PC-9 (cell line): ENCODE data around the gene DEFB119.
"Not testable (repeated sequence)": the region's sequence is repeated elsewhere in the genome, so short reads cannot be mapped to it uniquely, and the experiment has no call there.

ENCODE experiments used
- EZH2 ChIP-seq: fragments of 200-600 bp; sonication (generic); IDR thresholded peaks from 2 replicates; pipeline ENCODE4 v1.8.0; 2017; ENCODE audit warnings: antibody characterized with exemption, low read depth
- TF ChIP-seq, protein P1 (sequence below): fragments of 200-600 bp; sonication (generic); conservative IDR thresholded peaks from 2 replicates; pipeline ENCODE4 v1.6.1; 2017; ENCODE audit warnings: mixed run types, antibody characterized with exemption, mild to moderate bottlenecking, moderate library complexity

DNA sequence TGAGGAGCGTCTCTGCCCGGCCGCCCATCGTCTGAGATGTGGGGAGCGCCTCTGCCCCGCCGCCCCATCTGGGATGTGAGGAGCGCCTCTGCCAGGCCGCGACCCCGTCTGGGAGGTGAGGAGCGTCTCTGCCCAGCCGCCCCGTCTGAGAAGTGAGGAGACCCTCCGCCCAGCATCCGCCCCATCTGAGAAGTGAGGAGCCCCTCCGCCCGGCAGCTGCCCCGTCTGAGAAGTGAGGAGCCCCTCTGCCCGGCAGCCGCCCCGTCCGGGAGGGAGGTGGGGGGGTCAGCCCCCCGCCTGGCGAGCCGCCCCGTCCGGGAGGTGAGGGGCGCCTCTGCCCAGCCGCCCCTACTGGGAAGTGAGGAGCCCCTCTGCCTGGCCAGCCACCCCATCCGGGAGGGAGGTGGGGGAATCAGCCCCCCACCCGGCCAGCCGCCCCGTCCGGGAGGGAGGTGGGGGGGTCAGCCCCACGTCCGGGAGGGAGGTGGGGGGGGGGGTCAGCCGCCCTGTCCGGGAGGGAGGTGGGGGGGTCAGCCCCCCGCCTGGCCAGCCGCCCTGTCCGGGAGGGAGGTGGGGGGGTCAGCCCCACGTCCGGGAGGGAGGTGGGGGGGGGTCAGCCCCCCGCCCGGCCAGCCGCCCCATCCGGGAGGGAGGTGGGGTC, 36.6 kb upstream of the DEFB119 start:
- not testable (repeated sequence) for TF ChIP-seq EZH2
- TF ChIP-seq, protein P1, sequence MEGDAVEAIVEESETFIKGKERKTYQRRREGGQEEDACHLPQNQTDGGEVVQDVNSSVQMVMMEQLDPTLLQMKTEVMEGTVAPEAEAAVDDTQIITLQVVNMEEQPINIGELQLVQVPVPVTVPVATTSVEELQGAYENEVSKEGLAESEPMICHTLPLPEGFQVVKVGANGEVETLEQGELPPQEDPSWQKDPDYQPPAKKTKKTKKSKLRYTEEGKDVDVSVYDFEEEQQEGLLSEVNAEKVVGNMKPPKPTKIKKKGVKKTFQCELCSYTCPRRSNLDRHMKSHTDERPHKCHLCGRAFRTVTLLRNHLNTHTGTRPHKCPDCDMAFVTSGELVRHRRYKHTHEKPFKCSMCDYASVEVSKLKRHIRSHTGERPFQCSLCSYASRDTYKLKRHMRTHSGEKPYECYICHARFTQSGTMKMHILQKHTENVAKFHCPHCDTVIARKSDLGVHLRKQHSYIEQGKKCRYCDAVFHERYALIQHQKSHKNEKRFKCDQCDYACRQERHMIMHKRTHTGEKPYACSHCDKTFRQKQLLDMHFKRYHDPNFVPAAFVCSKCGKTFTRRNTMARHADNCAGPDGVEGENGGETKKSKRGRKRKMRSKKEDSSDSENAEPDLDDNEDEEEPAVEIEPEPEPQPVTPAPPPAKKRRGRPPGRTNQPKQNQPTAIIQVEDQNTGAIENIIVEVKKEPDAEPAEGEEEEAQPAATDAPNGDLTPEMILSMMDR = not testable (repeated sequence)
